ENCODE measurements around the gene HOXC5. TPM values are rescaled to one million over a fixed set of nuclear protein-coding genes. Genes with fewer than 3 reads are reported as not detected.

The HOXC5 gene
- total RNA-seq, 2 donors from 2014 or later = not detected

DNA sequence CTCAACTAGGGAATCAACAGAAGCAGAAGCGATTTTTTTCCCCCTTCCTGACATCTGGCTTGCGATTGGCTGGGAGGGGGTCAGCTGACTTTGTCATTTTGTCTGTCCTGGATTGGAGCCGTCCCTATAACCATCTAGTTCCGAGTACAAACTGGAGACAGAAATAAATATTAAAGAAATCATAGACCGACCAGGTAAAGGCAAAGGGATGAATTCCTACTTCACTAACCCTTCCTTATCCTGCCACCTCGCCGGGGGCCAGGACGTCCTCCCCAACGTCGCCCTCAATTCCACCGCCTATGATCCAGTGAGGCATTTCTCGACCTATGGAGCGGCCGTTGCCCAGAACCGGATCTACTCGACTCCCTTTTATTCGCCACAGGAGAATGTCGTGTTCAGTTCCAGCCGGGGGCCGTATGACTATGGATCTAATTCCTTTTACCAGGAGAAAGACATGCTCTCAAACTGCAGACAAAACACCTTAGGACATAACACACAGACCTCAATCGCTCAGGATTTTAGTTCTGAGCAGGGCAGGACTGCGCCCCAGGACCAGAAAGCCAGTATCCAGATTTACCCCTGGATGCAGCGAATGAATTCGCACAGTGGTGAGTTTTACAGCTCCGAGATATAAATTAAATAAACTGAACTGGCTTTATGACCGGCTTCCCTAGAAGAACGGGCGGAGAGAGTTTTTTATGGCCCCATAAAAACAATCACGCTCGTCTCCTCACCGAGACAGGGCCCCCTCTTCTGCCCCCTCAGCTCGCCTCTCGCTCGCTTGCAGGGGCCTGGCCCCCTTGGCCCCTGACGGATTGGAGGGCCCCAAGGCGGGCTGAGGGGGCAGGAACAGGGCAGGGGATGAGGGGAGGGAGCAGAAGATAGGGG is 4.3 kb upstream of the HOXC5 start, which contains the start of gene HOXC6:
Gene HOXC6, plus strand, starts transcription at position 127 of the 888 bp plus-strand sequence. Its CDS starts 82 bp downstream, at position 209.
- DNase-seq = no peak
- intact Hi-C loops (cut with DNase I, micrococcal nuclease) = no loop called here
- peak; percentile 73 for ATAC-seq

DNA sequence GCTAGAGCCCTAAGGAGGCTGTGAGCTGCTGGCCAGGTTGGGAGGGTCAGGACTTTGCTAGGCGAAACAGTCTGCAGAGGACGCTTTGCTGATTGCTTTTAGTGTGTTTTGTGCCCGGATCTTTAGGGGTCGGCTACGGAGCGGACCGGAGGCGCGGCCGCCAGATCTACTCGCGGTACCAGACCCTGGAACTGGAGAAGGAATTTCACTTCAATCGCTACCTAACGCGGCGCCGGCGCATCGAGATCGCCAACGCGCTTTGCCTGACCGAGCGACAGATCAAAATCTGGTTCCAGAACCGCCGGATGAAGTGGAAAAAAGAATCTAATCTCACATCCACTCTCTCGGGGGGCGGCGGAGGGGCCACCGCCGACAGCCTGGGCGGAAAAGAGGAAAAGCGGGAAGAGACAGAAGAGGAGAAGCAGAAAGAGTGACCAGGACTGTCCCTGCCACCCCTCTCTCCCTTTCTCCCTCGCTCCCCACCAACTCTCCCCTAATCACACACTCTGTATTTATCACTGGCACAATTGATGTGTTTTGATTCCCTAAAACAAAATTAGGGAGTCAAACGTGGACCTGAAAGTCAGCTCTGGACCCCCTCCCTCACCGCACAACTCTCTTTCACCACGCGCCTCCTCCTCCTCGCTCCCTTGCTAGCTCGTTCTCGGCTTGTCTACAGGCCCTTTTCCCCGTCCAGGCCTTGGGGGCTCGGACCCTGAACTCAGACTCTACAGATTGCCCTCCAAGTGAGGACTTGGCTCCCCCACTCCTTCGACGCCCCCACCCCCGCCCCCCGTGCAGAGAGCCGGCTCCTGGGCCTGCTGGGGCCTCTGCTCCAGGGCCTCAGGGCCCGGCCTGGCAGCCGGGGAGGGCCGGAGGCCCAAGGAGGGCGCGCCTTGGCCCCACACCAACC is 3.1 kb upstream of the HOXC5 start:
- DNase-seq (no peak), ATAC-seq (no peak)
- intact Hi-C loops (cut with DNase I, micrococcal nuclease) = loop anchor here in 1 of 2 donors (5.0 kb wide), 1 partner anchor 163 kb away; no protein-coding TSS in a partner anchor

DNA sequence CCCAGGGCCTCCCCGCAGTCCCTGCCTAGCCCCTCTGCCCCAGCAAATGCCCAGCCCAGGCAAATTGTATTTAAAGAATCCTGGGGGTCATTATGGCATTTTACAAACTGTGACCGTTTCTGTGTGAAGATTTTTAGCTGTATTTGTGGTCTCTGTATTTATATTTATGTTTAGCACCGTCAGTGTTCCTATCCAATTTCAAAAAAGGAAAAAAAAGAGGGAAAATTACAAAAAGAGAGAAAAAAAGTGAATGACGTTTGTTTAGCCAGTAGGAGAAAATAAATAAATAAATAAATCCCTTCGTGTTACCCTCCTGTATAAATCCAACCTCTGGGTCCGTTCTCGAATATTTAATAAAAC is 2.4 kb upstream of the HOXC5 start:
- no peak for ATAC-seq
- intact Hi-C loops (cut with DNase I, micrococcal nuclease) = loop anchor here in 1 of 2 donors (5.0 kb wide), 1 partner anchor 162 kb away; no protein-coding TSS in a partner anchor

DNA sequence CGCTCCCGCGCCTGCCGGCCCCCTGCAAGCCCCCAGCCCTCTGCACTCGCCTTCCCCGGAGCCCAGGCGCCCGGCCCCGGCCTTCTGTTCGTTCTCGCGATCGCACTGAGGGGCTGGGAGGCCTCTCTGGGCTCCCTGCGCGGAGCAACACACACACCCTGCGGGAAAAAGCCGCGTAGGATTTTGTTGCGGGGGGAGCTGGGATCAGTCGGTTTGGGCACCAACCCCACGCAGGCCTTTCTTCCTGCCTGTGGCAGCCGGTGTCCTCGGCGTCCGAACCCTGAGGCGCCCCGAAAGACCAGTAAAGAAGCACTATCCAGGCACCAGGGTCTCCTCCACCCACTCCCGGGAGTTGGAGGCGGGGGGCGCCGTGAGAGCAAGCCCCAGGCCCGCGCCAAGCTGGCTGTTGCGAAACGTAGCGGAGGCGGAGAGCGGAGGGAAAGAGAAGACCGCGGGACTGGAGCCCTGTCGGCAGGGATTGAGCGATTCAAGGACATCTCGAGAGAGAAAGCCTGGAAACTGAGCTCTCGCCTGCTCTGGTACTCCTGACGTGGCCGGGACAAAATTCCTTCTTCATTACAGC is 1.9 kb upstream of the HOXC5 start:
- ATAC-seq = no peak
- intact Hi-C loops (cut with DNase I, micrococcal nuclease) = loop anchor here in 1 of 2 donors (5.0 kb wide), 1 partner anchor 161 kb away; no protein-coding TSS in a partner anchor
- DNase-seq = peak in 1 of 2 donors; percentile 12

More for the DNA sequence above, 2.4 kb upstream of the HOXC5 start:
- DNase-seq = no peak

DNA sequence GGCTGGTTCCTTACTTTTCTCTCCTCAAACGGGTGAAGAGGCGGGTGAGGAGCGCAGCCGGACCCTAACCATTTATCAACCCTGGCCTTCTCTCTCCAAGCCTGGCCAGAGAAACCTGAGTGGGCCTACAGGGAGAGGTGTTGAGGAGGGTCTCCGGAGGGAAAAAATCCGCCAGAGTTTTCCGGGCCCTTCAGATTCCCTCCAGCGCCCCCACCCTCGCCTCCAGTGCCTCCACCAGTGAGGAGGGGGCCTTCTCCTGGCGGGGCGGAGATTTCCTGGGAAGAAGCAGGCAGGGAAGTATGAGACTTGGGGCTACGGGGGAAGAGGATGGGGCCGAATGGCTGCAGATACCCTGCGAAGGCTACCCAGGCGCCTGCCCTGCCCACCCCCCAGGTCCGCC is 1.4 kb upstream of the HOXC5 start:
- DNase-seq (no peak), ATAC-seq (no peak)
- intact Hi-C loops (cut with DNase I, micrococcal nuclease) = loop anchor here in 1 of 2 donors (5.0 kb wide), 1 partner anchor 161 kb away; no protein-coding TSS in a partner anchor

DNA sequence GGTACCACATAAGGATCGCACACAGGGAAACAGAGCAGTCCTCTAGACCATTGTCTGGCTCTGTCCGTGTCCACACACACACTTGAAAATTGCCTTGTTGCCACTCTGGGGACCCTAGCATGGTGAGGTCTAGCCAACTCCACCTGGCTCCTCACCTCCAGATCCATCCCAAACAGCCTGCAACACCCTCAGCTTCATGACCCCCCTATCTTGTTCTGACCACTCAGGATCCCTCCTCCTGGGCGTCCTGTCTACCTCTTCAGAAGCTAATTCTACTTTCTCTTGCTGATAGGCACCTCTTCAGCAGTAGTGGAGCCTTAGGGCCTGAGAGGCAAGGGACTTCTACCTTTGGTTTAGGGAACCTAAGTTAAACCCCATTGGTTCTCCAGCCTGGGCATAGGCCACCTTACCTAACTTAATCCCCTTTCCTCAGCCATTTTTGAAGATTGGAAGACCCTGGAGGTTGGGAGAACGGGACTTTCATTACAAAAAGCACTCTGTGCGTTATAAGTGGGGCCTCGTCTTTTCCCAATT is 697 bp upstream of the HOXC5 start:
- intact Hi-C loops (cut with DNase I, micrococcal nuclease) = loop anchor here in 1 of 2 donors (5.0 kb wide), 1 partner anchor 160 kb away; no protein-coding TSS in a partner anchor
- DNase-seq (no peak), ATAC-seq (no peak)

DNA sequence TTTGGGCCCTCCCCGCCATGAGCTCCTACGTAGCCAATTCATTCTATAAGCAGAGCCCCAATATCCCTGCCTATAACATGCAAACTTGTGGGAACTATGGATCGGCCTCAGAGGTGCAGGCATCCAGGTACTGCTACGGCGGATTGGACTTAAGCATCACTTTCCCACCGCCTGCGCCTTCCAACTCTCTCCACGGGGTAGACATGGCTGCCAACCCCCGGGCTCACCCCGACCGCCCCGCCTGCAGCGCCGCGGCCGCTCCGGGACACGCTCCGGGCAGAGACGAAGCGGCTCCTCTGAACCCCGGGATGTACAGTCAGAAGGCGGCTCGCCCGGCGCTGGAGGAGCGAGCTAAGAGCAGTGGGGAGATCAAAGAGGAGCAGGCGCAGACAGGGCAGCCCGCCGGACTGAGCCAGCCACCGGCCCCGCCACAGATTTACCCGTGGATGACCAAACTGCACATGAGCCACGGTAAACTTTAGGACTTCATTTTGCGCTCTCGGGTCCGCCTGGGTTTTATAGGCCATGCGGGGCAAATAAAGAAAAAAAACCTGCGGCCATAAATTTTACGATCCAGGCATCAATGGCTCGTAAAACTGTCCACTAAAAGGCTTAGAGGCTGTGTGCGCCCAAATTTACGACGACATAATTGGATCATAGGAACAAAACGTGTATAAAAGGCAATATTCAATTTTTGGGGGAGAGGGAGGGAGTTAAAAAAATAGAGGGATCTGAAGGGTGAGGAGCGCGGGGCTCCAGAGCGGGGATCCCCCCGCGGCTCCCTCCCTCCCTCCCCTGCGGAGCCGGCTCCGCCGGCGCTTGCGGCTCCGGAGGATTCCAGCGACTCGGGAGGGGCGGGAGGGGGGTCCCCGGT is 493 bp downstream of the HOXC5 start:
- ATAC-seq (peak; percentile 29), DNase-seq (no peak)
- intact Hi-C loops (cut with DNase I, micrococcal nuclease) = loop anchor here in 1 of 2 donors (5.0 kb wide), 1 partner anchor 159 kb away; no protein-coding TSS in a partner anchor

DNA sequence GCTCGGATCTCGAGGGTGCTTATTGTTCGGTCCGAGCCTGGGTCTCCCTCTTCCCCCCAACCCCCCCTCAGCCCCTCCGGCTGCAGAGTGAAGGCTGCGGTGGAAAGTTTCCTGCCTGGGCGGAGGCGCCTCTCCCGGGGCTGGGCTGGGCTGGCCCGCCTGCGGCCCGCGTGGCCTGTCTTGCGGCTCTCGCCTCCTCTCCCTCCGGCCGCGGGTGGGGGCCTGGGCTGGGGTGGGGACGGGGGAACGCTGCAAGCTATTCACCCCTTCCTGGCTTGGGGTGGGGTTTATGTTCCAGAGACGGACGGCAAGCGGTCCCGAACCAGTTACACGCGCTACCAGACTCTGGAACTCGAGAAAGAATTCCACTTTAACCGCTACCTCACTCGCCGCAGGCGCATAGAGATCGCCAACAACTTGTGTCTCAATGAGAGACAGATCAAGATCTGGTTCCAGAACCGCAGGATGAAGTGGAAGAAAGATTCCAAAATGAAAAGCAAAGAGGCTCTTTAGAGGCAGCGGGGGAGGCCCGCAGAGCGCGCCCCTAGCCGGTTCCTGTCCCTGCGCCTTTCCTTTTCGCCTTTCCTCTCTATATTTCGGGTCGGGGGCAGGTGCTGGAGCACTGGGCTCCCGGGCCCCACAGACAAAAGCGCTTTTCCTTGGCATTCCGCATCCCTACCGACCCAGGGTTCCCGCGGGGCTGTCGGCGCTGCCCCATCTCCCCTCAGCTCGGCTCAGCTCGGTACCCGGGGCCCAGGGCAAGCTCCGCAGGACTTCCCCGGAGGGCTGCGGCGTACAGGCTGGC is 1.3 kb downstream of the HOXC5 start:
- ATAC-seq (peak; percentile 17), DNase-seq (no peak)
- intact Hi-C loops (cut with DNase I, micrococcal nuclease) = loop anchor here in 1 of 2 donors (5.0 kb wide), 1 partner anchor 158 kb away; no protein-coding TSS in a partner anchor

DNA sequence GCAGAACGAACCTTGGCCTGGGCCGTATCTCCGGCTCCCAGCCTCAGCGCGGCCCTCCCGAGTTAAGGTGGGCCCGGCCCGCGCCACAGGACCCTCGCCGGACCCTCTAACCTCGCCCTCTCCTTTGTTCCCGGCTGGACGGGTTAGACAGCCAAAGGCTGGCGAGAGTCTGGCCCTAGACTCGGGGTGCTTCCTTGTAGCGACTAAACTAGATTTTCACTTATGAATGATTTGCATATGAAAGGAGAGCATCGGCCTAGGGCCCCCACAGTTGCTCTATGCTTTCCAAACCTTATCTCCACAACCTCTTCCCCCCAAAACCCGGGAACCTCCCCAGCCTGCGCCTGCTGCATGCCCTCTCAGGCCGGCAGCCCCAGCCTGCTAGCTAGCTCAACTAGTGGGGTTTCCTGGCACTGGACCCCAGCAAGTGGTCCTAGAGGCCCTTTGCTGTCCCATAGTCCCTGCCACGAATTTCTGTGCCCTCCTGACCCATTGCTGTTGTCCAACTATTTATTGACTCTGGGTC is 2.0 kb downstream of the HOXC5 start:
- no peak for ATAC-seq
- intact Hi-C loops (cut with DNase I, micrococcal nuclease) = loop anchor here in 1 of 2 donors (5.0 kb wide), 1 partner anchor 157 kb away; no protein-coding TSS in a partner anchor
- no peak for DNase-seq

DNA sequence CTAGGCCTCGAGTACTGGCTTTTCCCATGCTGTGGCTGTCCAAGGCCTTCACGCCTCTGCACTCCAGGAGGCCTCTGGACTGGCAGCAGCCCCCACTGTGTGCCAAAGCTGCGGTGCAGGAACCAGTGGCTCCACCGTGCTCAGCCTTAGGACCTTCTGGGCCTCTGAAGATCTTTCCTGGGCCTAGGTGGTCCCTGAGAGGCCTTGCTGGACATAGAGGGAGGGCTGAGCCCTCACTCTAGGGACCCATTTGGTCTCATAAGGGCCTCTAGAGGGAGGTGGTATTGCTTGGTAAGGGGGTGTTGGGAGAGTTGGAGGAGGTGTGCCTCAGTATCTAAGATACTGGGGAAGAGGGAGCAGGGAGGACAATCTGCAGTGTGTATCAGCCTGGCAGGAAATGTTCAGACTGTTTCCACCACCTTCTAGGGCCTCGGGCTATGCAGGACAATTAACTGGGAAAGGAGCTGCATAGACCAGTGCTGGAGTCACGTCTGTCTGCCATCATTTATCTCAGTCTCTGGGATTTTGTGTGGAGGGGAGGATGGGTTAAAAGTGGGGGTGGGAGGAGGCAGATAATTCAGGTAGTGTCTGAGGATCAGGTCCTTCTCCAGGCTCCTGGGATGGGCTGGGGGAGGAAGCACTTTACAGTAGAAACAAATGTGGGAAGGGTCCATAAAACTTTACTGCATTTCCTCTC is 2.9 kb downstream of the HOXC5 start:
- ATAC-seq (no peak), DNase-seq (no peak)
- intact Hi-C loops (cut with DNase I, micrococcal nuclease) = no loop called here

DNA sequence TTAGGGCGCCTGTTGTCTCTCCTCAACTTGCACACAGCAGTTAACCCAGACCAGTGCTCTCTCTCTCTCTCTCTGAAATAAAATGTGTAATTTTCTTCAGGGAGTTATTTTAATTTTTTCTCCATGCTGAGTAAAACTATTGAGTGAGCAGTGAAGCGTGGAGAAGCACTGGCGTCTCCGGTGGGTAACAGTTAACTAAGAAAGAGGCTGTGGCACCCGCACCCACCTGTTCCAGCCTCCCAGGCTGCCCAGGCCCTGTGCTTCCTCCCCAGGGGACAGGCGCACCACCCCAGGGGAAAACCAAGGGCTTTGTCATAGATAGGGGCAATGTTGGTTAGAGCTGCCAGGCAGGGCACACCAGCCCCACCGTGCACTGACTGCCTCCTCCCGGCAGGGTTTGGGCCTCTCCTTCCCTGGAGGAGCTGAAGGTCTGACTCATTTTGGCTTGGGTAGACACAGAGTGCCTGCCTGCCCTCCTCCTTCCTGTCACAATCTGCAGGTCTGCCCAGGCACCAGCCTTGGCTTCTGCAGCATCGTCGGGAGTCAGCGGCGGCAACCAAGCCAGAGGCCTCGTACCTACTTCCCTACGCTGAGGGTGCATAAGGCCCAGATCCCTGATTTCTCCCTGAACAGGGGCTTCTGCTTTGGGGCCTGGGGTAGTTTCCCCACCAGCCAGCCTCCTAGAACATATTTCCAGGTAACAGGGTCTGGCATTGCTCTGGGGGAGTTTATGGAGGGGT is 3.9 kb downstream of the HOXC5 start:
- ATAC-seq = no peak
- intact Hi-C loops (cut with DNase I, micrococcal nuclease) = no loop called here
- DNase-seq = no peak

DNA sequence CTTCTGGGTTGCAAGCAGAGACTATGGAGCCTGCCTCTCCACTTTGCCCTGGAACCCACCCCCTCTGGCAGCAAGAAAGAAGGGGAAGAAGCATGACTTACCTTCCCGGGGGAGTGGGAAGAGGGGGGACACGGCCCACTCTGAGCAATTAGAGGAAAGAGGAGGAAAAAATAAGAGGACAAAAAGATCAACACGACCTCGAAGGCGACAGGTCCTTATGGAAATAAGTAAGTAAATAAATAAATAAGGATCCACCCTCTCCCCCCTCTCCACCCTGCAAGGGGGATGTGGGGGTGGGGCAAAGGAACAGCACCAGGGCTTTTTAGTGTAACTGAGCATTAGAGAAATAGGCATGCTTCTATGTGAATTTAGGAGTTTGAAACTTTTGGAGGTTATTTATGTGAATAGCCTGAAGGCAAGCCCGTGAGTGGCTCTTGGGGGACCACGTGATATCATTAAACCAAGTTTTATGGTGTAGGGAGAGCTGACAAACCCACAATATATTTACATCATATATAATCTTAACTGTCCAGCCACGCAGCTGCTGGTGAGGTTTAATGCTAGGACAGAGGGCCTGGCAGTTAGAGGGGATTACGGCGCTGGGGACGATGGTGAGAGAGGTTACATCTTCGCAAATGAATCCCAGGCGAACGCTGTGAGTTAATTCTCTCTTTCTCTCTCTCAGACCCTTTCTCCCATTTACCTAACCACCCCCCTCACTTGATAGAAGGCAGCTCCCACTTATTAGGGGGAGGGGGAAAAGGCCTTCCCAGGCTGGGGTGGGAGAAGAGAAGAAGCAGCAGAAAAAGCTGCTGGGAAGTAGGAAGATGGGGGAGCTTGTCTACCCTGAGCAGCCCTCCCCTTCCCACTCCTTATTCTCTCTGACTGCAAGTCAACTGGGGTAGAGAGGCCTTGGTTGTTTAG is 4.8 kb downstream of the HOXC5 start:
- ATAC-seq (peak; percentile 32), DNase-seq (no peak)
- intact Hi-C loops (cut with DNase I, micrococcal nuclease) = no loop called here

DNA sequence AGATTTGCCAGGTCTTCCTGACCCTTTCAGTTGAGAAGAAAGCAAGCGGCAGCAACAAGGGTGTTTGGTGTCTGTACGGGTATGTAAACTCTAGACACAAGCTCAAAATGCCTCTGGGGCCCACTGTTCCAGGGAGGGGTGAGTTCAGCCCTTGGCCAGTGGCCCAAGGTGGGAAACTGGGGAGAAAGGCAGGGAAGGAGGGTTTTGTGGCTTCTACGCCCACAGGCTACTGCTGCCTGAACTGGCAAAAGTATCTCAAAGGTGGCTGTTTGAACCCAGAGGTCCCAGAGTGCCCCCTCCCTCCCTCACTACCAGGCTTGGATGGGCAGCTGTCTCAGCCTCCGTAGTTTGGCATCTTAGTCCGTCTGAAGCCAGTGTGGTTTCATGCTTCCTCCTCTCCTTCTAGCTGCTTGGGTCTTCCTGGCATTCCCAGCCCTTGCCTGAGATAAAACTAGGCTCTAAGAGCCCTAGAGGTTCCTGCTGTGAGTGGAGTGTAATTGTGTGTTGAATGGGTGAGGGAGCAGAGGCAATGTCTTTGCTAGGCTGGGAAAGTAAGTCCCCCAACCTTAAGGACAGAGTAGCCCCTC is 5.5 kb downstream of the HOXC5 start:
- no peak for ATAC-seq
- DNase-seq = no peak
- intact Hi-C loops (cut with DNase I, micrococcal nuclease) = no loop called here

DNA sequence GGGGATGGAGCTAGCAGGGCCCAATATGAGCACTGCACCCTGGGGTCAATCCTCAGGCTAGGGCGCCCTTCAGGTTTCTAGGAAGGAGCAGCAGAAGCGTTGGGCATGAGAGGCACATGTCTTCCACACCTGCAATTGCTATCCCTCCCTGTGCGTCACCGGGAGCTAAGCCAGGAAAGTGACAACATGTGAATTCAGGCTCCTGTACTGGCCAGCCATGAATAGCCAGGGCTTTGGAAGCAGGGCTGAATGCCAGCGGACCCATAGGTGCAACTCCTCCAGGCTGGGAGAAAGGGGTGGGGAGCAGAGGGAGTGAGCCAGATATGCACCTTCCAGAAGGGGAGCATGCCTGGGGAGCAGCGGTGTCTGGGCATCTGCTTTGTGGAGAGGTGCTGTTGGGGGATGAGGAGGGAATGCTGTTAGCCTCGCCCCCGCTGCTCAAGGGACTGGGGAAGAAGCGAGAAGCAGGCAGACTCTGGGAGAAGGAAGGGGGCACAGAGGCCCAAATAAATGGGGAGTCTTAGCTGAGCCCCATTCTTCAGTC is 6.1 kb downstream of the HOXC5 start:
- intact Hi-C loops (cut with DNase I, micrococcal nuclease) = no loop called here
- no peak for DNase-seq
- no peak for ATAC-seq
